ENCODE data around the gene ALDH8A1.

Gene ALDH8A1, protein sequence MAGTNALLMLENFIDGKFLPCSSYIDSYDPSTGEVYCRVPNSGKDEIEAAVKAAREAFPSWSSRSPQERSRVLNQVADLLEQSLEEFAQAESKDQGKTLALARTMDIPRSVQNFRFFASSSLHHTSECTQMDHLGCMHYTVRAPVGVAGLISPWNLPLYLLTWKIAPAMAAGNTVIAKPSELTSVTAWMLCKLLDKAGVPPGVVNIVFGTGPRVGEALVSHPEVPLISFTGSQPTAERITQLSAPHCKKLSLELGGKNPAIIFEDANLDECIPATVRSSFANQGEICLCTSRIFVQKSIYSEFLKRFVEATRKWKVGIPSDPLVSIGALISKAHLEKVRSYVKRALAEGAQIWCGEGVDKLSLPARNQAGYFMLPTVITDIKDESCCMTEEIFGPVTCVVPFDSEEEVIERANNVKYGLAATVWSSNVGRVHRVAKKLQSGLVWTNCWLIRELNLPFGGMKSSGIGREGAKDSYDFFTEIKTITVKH

DNA sequence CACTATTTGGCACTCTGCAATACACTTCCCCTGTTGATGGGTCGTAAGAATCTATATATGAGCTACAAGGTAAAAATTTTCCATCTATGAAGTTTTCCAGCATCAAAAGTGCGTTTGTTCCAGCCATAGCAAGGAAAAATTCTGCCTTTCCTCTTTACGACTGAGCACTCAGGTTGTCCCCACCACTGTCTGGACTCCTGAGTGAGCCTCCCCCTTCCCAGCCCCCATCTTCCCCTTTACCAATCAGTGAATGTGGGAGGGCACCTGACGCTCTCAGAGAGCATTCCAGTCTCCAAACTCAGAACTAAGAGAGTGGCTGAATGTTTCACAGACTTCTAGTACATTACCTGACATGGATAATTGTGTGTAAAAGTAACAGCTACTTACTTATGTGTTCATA is at the start of gene ALDH8A1:
TSS of gene ALDH8A1 (minus strand) at position 175 of the 400 bp plus-strand sequence. CDS start at position 127, 48 bp downstream.
- H3K27ac ChIP-seq (ENCODE audit: low read depth, low read length), result no peak within 1 kb of the TSS
- H3K36me3 ChIP-seq (ENCODE audit: insufficient read depth, low read length), result no peaks in the 10 kb centered on the region
- H3K9me3 ChIP-seq (ENCODE audit: low read length), result no peaks in the 10 kb centered on the region
- no peak within 1 kb of the TSS for H3K9ac ChIP-seq (ENCODE audit: low read length)
- H3K4me3 ChIP-seq (ENCODE audit: low read depth in 1 of 2, low read length in 2 of 2), result no peak within 1 kb of the TSS
- no peaks in the 10 kb centered on the region for H3K27me3 ChIP-seq (ENCODE audit: control insufficient read depth in 1 of 2, insufficient read depth in 2 of 2, low read length in 2 of 2)
- H3K4me1 ChIP-seq (ENCODE audit: insufficient read depth, low read length), result no peaks in the 10 kb centered on the region

- no peaks in the 10 kb centered on the region for H3K27me3 ChIP-seq (ENCODE audit: control insufficient read depth in 1 of 2, insufficient read depth in 2 of 2, low read length in 2 of 2)
- no peak overlapping the region for H3K9ac ChIP-seq (ENCODE audit: low read length)
- H3K9me3 ChIP-seq (ENCODE audit: low read length), result no peaks in the 10 kb centered on the region
- no peak overlapping the region for H3K27ac ChIP-seq (ENCODE audit: low read depth, low read length)
- H3K4me3 ChIP-seq (ENCODE audit: low read depth in 1 of 2, low read length in 2 of 2), result no peak overlapping the region
- H3K4me1 ChIP-seq (ENCODE audit: insufficient read depth, low read length), result no peaks in the 10 kb centered on the region
- H3K36me3 ChIP-seq (ENCODE audit: insufficient read depth, low read length), result peaks cover 10% of the 10 kb centered on the region
These were observed 49.2 kb upstream of the ALDH8A1 start for GRCh38 chr6:134999107-134999506.

- Histone ChIP-seq H3K9me3 (ENCODE audit: low read length) (no peaks in the 10 kb centered on the region), H3K4me3 (ENCODE audit: low read depth in 1 of 2, low read length in 2 of 2) (no peak overlapping the region), H3K27ac (ENCODE audit: low read depth, low read length) (no peak overlapping the region), H3K27me3 (ENCODE audit: control insufficient read depth in 1 of 2, insufficient read depth in 2 of 2, low read length in 2 of 2) (no peaks in the 10 kb centered on the region), H3K36me3 (ENCODE audit: insufficient read depth, low read length) (peaks cover 14% of the 10 kb centered on the region), H3K4me1 (ENCODE audit: insufficient read depth, low read length) (no peaks in the 10 kb centered on the region), H3K9ac (ENCODE audit: low read length) (no peak overlapping the region)
These were observed 47.5 kb upstream of the ALDH8A1 start for GRCh38 chr6:134997133-134997995.

DNA sequence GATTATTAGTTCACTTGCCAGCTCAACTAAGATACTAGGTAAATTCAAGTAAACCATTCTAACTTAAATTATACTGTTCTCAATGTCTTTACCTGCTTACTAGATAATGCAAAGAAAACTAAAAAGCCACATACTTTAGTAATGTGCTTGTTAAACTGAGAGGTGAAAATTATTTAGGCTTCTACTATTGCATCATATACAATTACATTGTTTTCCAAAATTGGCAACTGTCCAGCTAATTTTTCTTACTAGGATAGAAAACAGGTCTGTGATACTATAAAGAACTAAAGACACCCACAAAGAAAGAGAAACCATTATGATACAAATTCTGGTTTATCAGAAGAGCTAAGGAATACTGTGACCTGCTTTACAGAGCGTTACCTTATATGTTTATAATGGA is 45.6 kb upstream of the ALDH8A1 start:
- Histone ChIP-seq H3K36me3 (ENCODE audit: insufficient read depth, low read length) (peaks cover 18% of the 10 kb centered on the region), H3K27me3 (ENCODE audit: control insufficient read depth in 1 of 2, insufficient read depth in 2 of 2, low read length in 2 of 2) (no peaks in the 10 kb centered on the region), H3K9ac (ENCODE audit: low read length) (no peak overlapping the region), H3K9me3 (ENCODE audit: low read length) (no peaks in the 10 kb centered on the region), H3K27ac (ENCODE audit: low read depth, low read length) (no peak overlapping the region), H3K4me3 (ENCODE audit: low read depth in 1 of 2, low read length in 2 of 2) (no peak overlapping the region), H3K4me1 (ENCODE audit: insufficient read depth, low read length) (no peaks in the 10 kb centered on the region)

DNA sequence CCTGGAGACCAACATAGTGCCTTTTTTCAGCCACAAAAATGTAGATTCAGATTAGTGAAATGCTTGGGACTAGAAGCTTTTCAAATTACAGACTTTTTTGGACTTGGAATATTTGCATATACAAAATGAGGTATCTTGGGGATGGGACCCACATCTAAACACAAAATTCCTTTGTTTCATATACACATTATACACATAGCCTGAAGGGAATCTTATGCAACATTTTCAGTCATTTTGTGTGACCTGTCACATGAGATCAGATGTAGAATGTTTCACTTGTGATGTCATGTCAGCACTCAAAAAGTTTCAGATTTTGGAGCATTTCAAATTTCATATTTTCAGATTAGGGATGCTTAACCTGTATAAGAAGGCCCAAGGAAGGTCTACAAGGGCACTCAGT is 44.5 kb upstream of the ALDH8A1 start:
- H3K4me3 ChIP-seq (ENCODE audit: low read depth in 1 of 2, low read length in 2 of 2), result no peak overlapping the region
- H3K9ac ChIP-seq (ENCODE audit: low read length), result no peak overlapping the region
- H3K27me3 ChIP-seq (ENCODE audit: control insufficient read depth in 1 of 2, insufficient read depth in 2 of 2, low read length in 2 of 2), result no peaks in the 10 kb centered on the region
- H3K4me1 ChIP-seq (ENCODE audit: insufficient read depth, low read length), result no peaks in the 10 kb centered on the region
- H3K27ac ChIP-seq (ENCODE audit: low read depth, low read length), result no peak overlapping the region
- H3K36me3 ChIP-seq (ENCODE audit: insufficient read depth, low read length), result peaks cover 18% of the 10 kb centered on the region
- no peaks in the 10 kb centered on the region for H3K9me3 ChIP-seq (ENCODE audit: low read length)

DNA sequence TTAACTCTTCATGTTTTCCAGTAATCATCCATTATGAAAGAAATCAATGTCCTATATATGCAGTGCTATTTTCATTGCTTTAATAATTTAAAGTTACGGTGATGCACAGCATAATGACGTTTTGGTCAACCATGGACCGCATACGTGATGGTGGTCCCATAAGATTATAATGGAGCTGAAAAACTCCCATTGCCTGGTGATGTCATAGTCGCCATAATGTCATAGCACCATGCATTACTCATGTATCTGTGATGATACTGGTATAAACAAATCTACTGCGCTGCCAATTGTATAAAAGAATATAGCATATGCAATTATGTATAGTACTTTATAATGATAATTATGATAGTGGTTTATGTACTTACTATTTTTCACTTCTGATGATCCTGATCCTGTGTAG is 42.3 kb upstream of the ALDH8A1 start:
- no peaks in the 10 kb centered on the region for H3K27me3 ChIP-seq (ENCODE audit: control insufficient read depth in 1 of 2, insufficient read depth in 2 of 2, low read length in 2 of 2)
- peaks cover 14% of the 10 kb centered on the region for H3K36me3 ChIP-seq (ENCODE audit: insufficient read depth, low read length)
- no peak overlapping the region for H3K9ac ChIP-seq (ENCODE audit: low read length)
- no peak overlapping the region for H3K4me3 ChIP-seq (ENCODE audit: low read depth in 1 of 2, low read length in 2 of 2)
- no peak overlapping the region for H3K27ac ChIP-seq (ENCODE audit: low read depth, low read length)
- no peaks in the 10 kb centered on the region for H3K4me1 ChIP-seq (ENCODE audit: insufficient read depth, low read length)
- H3K9me3 ChIP-seq (ENCODE audit: low read length), result no peaks in the 10 kb centered on the region

DNA sequence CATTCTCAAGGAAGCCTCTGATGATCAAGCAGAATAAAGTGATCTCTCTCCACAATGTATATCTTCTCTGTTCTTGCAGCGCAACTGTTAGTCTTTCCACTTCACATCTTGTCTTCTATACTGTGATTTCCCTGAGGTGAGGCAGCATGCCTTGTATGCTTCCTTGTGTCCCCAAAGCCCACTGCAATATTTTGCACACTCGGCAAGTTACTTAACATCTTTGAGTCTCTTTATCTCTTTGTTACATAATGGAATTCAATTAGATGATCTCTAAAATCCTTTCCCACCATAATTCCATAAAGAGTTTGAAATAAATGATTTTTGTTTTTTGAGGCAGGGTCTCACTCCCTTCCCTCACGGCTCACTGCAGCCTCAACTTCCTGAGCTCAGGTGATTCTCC is 40.4 kb upstream of the ALDH8A1 start:
- Histone ChIP-seq H3K4me1 (ENCODE audit: insufficient read depth, low read length) (no peaks in the 10 kb centered on the region), H3K9ac (ENCODE audit: low read length) (no peak overlapping the region), H3K27me3 (ENCODE audit: control insufficient read depth in 1 of 2, insufficient read depth in 2 of 2, low read length in 2 of 2) (no peaks in the 10 kb centered on the region), H3K27ac (ENCODE audit: low read depth, low read length) (no peak overlapping the region), H3K36me3 (ENCODE audit: insufficient read depth, low read length) (peaks cover 8% of the 10 kb centered on the region), H3K4me3 (ENCODE audit: low read depth in 1 of 2, low read length in 2 of 2) (no peak overlapping the region), H3K9me3 (ENCODE audit: low read length) (no peaks in the 10 kb centered on the region)

GRCh38 chr6:134984821-134985220 is 34.9 kb upstream of the ALDH8A1 start:
- no peak overlapping the region for H3K4me3 ChIP-seq (ENCODE audit: low read depth in 1 of 2, low read length in 2 of 2)
- H3K9ac ChIP-seq (ENCODE audit: low read length), result no peak overlapping the region
- H3K27me3 ChIP-seq (ENCODE audit: control insufficient read depth in 1 of 2, insufficient read depth in 2 of 2, low read length in 2 of 2), result no peaks in the 10 kb centered on the region
- H3K9me3 ChIP-seq (ENCODE audit: low read length), result no peaks in the 10 kb centered on the region
- no peak overlapping the region for H3K27ac ChIP-seq (ENCODE audit: low read depth, low read length)
- peaks cover 23% of the 10 kb centered on the region for H3K36me3 ChIP-seq (ENCODE audit: insufficient read depth, low read length)
- no peaks in the 10 kb centered on the region for H3K4me1 ChIP-seq (ENCODE audit: insufficient read depth, low read length)

DNA sequence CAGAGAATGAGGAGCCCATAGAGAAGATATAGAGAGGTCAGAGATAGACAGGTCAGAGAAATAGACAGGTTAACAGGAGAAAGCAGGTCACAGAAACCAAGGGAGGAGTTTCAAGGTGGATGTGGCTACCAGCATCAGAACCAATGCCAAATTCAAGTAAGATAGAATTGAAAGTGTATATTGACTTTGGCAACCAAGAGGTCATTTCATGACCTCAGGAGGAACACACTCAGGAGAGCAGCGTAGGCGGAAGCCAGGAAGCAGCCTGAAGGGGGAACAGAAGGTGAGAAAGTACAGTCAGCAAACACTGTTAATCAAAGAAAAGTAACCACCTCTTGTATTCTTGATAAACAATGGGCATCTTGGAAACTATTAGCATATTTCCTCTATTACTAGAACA is 33.9 kb upstream of the ALDH8A1 start:
- H3K36me3 ChIP-seq (ENCODE audit: insufficient read depth, low read length), result peaks cover 23% of the 10 kb centered on the region
- H3K27ac ChIP-seq (ENCODE audit: low read depth, low read length), result no peak overlapping the region
- H3K4me1 ChIP-seq (ENCODE audit: insufficient read depth, low read length), result no peaks in the 10 kb centered on the region
- no peak overlapping the region for H3K4me3 ChIP-seq (ENCODE audit: low read depth in 1 of 2, low read length in 2 of 2)
- H3K9me3 ChIP-seq (ENCODE audit: low read length), result no peaks in the 10 kb centered on the region
- no peak overlapping the region for H3K9ac ChIP-seq (ENCODE audit: low read length)
- no peaks in the 10 kb centered on the region for H3K27me3 ChIP-seq (ENCODE audit: control insufficient read depth in 1 of 2, insufficient read depth in 2 of 2, low read length in 2 of 2)

GRCh38 chr6:134982161-134982560 is 32.3 kb upstream of the ALDH8A1 start:
- H3K27me3 ChIP-seq (ENCODE audit: control insufficient read depth in 1 of 2, insufficient read depth in 2 of 2, low read length in 2 of 2), result no peaks in the 10 kb centered on the region
- no peak overlapping the region for H3K9ac ChIP-seq (ENCODE audit: low read length)
- H3K4me3 ChIP-seq (ENCODE audit: low read depth in 1 of 2, low read length in 2 of 2), result no peak overlapping the region
- H3K27ac ChIP-seq (ENCODE audit: low read depth, low read length), result no peak overlapping the region
- H3K9me3 ChIP-seq (ENCODE audit: low read length), result no peaks in the 10 kb centered on the region
- H3K4me1 ChIP-seq (ENCODE audit: insufficient read depth, low read length), result no peaks in the 10 kb centered on the region
- H3K36me3 ChIP-seq (ENCODE audit: insufficient read depth, low read length), result peaks cover 27% of the 10 kb centered on the region

GRCh38 chr6:134980846-134981245 is 30.9 kb upstream of the ALDH8A1 start:
- no peak overlapping the region for H3K9ac ChIP-seq (ENCODE audit: low read length)
- H3K4me3 ChIP-seq (ENCODE audit: low read depth in 1 of 2, low read length in 2 of 2), result no peak overlapping the region
- H3K9me3 ChIP-seq (ENCODE audit: low read length), result no peaks in the 10 kb centered on the region
- no peak overlapping the region for H3K27ac ChIP-seq (ENCODE audit: low read depth, low read length)
- no peaks in the 10 kb centered on the region for H3K4me1 ChIP-seq (ENCODE audit: insufficient read depth, low read length)
- H3K36me3 ChIP-seq (ENCODE audit: insufficient read depth, low read length), result peaks cover 33% of the 10 kb centered on the region
- H3K27me3 ChIP-seq (ENCODE audit: control insufficient read depth in 1 of 2, insufficient read depth in 2 of 2, low read length in 2 of 2), result no peaks in the 10 kb centered on the region

Measured in muscle layer of colon (tissue), 2 donors.